ENCODE results near the gene CLNK.

Gene CLNK

DNA sequence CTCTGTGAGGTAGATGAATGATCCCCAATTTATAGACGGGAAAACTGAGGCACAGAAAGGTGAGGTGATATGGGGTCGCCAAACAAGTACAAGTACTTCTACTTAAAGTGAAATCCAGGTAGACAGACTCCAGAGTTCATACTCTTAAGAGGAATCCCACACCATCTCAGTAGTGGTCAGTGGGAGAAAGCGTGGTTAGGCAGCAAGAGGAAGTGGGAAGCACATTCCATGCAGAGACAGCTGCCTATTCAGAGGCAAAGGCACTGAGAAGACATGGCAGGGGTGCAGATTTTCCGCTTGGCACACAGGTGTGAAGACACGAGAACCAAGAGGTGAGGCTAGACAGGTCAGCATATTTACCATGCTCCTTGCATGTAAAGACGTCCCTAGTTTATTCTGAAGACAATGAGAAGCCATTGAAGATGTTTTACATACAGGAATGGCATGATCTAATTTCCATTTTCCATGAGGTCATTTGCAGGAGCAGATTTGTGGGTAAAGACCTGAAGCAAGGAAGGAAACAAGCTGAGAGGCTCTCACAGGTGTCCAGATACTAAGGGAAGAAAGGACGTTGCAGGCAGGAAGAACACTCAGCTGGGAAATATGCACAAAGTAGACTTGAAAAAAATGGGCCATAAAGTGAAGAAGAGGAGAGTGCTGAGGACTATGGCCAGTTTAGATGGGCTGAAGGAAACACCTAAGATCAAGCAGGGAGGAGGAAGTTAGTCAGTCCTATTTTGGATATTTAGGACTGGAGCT lies 17.3 kb upstream of the CLNK start:
- DNase-seq (ENCODE audit: extremely low read depth, low read depth): no peak
- TF ChIP-seq, protein P1, sequence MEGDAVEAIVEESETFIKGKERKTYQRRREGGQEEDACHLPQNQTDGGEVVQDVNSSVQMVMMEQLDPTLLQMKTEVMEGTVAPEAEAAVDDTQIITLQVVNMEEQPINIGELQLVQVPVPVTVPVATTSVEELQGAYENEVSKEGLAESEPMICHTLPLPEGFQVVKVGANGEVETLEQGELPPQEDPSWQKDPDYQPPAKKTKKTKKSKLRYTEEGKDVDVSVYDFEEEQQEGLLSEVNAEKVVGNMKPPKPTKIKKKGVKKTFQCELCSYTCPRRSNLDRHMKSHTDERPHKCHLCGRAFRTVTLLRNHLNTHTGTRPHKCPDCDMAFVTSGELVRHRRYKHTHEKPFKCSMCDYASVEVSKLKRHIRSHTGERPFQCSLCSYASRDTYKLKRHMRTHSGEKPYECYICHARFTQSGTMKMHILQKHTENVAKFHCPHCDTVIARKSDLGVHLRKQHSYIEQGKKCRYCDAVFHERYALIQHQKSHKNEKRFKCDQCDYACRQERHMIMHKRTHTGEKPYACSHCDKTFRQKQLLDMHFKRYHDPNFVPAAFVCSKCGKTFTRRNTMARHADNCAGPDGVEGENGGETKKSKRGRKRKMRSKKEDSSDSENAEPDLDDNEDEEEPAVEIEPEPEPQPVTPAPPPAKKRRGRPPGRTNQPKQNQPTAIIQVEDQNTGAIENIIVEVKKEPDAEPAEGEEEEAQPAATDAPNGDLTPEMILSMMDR (IDR thresholded peaks at IDR 0.05; ENCODE audit: low read depth, low read length): no peak

DNA sequence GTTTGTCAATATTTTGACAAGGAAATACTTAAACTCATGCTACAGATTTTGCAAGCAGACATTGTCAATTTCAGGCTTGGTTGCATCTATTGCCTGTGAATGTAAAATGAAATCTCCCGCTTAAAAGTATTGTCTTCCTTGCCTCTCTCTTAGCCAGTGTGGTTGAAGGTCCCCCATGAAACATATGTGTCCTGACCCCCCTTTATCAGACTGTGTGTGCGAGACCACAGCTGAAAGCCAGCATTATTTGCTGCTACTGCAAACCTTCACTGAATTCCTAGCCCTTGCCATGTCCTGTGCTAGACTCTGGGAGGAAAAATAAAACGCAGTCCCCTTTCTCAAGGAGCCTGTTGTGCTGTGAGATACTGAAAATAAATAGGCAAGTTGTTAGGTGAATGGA lies 16.6 kb upstream of the CLNK start:
- DNase-seq (ENCODE audit: extremely low read depth, low read depth): no peak
- TF ChIP-seq, protein P1 (IDR thresholded peaks at IDR 0.05; ENCODE audit: low read depth, low read length): no peak

DNA sequence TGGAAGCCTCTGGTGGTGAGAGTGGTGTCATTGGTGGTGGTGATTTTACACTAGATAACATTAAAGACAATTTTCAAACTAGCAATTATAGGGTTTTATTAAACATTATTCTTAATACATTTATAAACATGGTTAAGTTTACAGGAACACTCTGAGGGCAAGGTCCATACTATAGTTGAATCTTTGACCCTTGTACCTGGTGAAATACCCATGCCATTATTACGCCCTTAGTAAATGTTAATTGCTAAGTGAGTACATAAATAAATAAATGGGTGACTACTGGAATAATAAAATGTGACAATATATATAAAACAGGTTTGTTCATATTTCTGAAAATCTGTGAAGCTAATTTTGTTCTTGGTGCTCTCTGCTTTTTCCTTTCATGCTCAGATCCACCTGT lies 13.6 kb upstream of the CLNK start:
- DNase-seq (ENCODE audit: extremely low read depth, low read depth): no peak
- TF ChIP-seq, protein P1 (IDR thresholded peaks at IDR 0.05; ENCODE audit: low read depth, low read length): no peak

DNA sequence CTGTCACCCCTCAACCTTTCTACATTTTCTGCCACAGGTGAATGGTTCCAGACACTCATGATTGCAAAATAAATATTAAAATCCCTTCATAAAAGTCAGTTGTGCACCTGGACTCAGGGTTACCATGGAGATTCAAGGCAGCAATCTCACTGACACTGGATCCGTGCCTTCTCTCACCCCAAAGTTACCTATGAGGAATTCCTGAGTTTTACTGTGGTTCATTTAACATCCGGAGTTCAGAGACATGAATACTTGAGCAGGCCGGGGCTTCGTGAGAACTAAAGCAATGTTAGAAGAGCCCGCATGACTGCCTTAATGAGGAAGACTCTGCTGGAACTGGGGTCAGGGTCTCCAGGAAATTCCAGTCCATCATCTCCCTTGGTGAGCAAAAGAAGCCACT lies 12.5 kb upstream of the CLNK start:
- TF ChIP-seq, protein P1 (IDR thresholded peaks at IDR 0.05; ENCODE audit: low read depth, low read length): no peak
- no peak for DNase-seq (ENCODE audit: extremely low read depth, low read depth)

DNA sequence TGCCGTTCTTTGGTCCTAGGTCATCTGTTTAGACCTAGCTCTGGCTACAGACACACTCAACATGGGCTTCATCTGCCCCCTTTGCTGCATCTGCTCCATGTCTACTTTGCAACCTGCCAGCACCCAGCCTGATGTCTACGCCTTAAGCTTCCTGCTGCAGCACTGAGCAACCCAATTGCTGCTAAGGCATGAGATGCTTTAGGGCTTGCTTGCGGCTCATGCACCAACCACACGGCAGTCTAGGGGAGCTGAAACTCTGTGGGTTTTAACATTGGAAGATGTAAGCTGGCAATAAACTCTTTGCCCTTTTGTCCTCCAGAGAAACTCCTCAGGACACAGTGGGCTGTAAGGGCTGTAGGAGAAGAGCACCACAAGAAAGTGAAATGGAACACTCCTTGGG lies 11.7 kb upstream of the CLNK start:
- TF ChIP-seq, protein P1 (IDR thresholded peaks at IDR 0.05; ENCODE audit: low read depth, low read length): no peak

DNA sequence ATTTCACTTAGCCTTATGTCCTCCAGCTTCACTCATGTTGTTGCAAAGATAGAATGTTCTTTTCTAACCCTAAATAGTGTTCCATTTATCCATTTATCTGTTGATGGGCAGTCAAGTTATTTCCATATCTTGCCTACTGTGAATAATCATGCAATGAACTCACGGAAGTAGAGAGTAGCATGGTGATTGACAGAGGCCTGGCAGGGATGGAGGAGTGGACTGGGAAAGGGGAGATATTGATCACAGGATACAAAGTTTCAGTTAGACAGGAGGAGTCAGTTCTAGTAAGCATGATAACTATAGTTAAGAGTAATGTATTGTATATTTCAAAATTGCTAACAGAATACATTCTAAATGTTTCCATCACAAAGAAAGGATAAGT lies 10.3 kb upstream of the CLNK start:
- DNase-seq (ENCODE audit: extremely low read depth, low read depth): no peak
- TF ChIP-seq, protein P1 (IDR thresholded peaks at IDR 0.05; ENCODE audit: low read depth, low read length): no peak

More for the DNA sequence above, 11.7 kb upstream of the CLNK start:
- DNase-seq (ENCODE audit: extremely low read depth, low read depth): no peak

DNA sequence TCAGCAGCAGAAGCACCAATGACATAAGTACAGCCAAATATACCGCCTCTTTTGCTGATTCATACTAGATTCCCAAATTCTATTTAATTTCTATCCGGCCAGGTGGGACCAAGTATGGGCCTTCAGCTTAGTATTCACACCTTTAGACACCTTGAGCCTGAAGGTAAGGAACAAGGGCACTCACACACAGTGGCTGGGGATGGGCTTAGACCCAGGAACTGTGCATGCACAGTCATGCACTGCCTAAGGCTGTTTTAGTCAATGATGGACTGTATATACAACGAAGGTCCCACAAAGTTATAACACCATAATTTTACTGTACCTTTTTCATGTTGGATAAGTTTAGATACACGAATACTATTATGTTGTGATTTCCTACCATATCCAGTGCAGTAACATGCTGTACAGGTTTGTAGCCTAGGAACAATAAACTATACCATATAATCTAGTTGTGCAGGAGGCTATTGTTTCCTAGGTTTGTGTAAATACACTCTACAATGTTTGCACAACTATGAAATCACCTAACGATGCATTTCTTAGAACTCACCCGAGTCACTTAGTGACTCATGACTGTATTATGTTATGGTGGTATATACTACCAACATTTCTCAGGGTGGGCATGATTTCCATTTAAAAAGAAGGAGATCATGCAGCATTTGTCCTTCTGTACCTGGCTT lies 9.7 kb upstream of the CLNK start:
- TF ChIP-seq, protein P1 (IDR thresholded peaks at IDR 0.05; ENCODE audit: low read depth, low read length): no peak

More for the DNA sequence above, 9.7 kb upstream of the CLNK start:
- DNase-seq (ENCODE audit: extremely low read depth, low read depth): no peak
